H1 (cell line): ENCODE results near the gene COL17A1. TPM values are rescaled to one million over a fixed set of nuclear protein-coding genes. Genes with fewer than 3 reads are reported as not detected.

Source experiments
- CTCF ChIA-PET: fragments of 300-600 bp; sonication (Branson Sonifier 250); formaldehyde crosslinking; loops from one replicate; lab custom pipeline; 2021; ENCODE audit not compliant: partially characterized antibody; lab: Charles Lee
- POLR2A ChIA-PET: fragments of 300-600 bp; sonication (Branson Sonifier 250); formaldehyde crosslinking; loops from one replicate; lab custom pipeline; 2021; ENCODE audit warnings: inconsistent platforms; ENCODE audit not compliant: partially characterized antibody; lab: Charles Lee
- DNase-seq, 2 experiments: peaks; one replicate each; pipeline versions ENCODE4 v3.0.0 to v3.0.0-alpha.2; 2010 to 2022; ENCODE audit warnings: low spot score in 2 of 2, low read depth in 1 of 2, mixed read lengths in 1 of 2
- FAIRE-seq: peaks from 2 replicates; lab custom pipeline; 2011; peaks lifted over from hg19 to GRCh38; lab: Jason Lieb, UNC
- H2AFZ ChIP-seq: 2 replicates; pipeline ENCODE4 v1.8.1; 2012; ENCODE audit warnings: low read length, inconsistent platforms
- H2AK5ac ChIP-seq: 2 replicates; pipeline ENCODE4 v1.6.1; 2013; ENCODE audit warnings: low read depth, low read length
- H2BK120ac ChIP-seq: replicated peaks from 2 replicates; pipeline ENCODE3; 2013; ENCODE audit warnings: low read depth, low read length, inconsistent platforms
- H2BK12ac ChIP-seq: 2 replicates; pipeline ENCODE4 v1.6.1; 2013; ENCODE audit warnings: low read depth, low read length
- H2BK15ac ChIP-seq: 2 replicates; pipeline ENCODE4 v1.6.1; 2013; ENCODE audit warnings: low read length
- H2BK20ac ChIP-seq: 2 replicates; pipeline ENCODE4 v1.6.1; 2013; ENCODE audit warnings: low read length
- H2BK5ac ChIP-seq: 2 replicates; pipeline ENCODE4 v1.6.1; 2013; ENCODE audit warnings: low read depth, low read length
- H3K14ac ChIP-seq: 2 replicates; pipeline ENCODE4 v1.6.1; 2013; ENCODE audit warnings: inconsistent platforms; ENCODE audit not compliant: insufficient read length
- H3K18ac ChIP-seq: 2 replicates; pipeline ENCODE4 v1.6.1; 2013; ENCODE audit warnings: low read length; ENCODE audit errors: extremely low read depth
- H3K23ac ChIP-seq: 2 replicates; pipeline ENCODE4 v1.6.1; 2013; ENCODE audit warnings: inconsistent platforms; ENCODE audit not compliant: insufficient read length
- H3K23me2 ChIP-seq: 2 replicates; pipeline ENCODE4 v1.6.1; 2013; ENCODE audit warnings: low read depth, low read length
- H3K27ac ChIP-seq: 2 replicates; pipeline ENCODE4 v1.6.1; 2011; ENCODE audit warnings: low read depth, low read length, inconsistent platforms
- H3K27me3 ChIP-seq, 4 experiments: replicated peaks in 1 of 4; 1 replicate in 1 of 4; 2 replicates in 3 of 4; pipeline versions ENCODE4 v1.6.1 to v1.8.1; 2011 to 2013; ENCODE audit warnings: low read length in 3 of 4, mild to moderate bottlenecking in 3 of 4, inconsistent platforms in 2 of 4, mixed read lengths in 2 of 4, moderate library complexity in 1 of 4; ENCODE audit not compliant: control insufficient read depth in 3 of 4, insufficient read depth in 3 of 4; ENCODE audit errors: extremely low read depth in 1 of 4
- H3K36me3 ChIP-seq, 4 experiments: 2 replicates each; pipeline versions ENCODE4 v1.6.1 to v1.8.1; 2011 to 2013; ENCODE audit warnings: mild to moderate bottlenecking in 4 of 4, low read length in 3 of 4, moderate library complexity in 2 of 4, control low read depth in 1 of 4, inconsistent platforms in 1 of 4; ENCODE audit not compliant: insufficient read depth in 4 of 4, control insufficient read depth in 2 of 4
- H3K4ac ChIP-seq: replicated peaks from 2 replicates; pipeline ENCODE3; 2013; ENCODE audit warnings: low read length, low read depth, mixed read lengths, inconsistent platforms; ENCODE audit not compliant: insufficient read length
- H3K4me1 ChIP-seq, 4 experiments: replicated peaks in 1 of 4; 1 replicate in 1 of 4; 2 replicates in 3 of 4; pipeline versions ENCODE4 v1.6.1 to v1.8.1; 2011 to 2013; ENCODE audit warnings: low read length in 3 of 4, inconsistent platforms in 2 of 4, mixed read lengths in 1 of 4; ENCODE audit not compliant: insufficient read depth in 4 of 4, control insufficient read depth in 3 of 4
- H3K4me2 ChIP-seq, 2 experiments: 2 replicates each; pipeline versions ENCODE4 v1.6.1 to v1.8.1; 2011 to 2013; ENCODE audit warnings: low read depth in 2 of 2, low read length in 2 of 2, control low read depth in 1 of 2, inconsistent platforms in 1 of 2, mild to moderate bottlenecking in 1 of 2; ENCODE audit not compliant: insufficient read depth in 1 of 2
- H3K4me3 ChIP-seq, 4 experiments: fragments of 200-600, 300-600 bp in 1 of 4; sonication (generic), shearing (Covaris generic), sonication (Bioruptor Twin) in 1 of 4; 2 replicates each; pipeline versions ENCODE4 v1.5.1 to v1.8.1; 2011 to 2016; ENCODE audit warnings: low read length in 4 of 4, low read depth in 3 of 4, control low read depth in 2 of 4, inconsistent platforms in 2 of 4, mild to moderate bottlenecking in 2 of 4, mixed read lengths in 1 of 4, moderate library complexity in 1 of 4; ENCODE audit not compliant: insufficient read depth in 2 of 4; ENCODE audit errors: extremely low read depth in 1 of 4
- H3K56ac ChIP-seq: replicated peaks from 2 replicates; pipeline ENCODE3; 2013; ENCODE audit warnings: low read depth, mild to moderate bottlenecking, mixed read lengths, low read length, inconsistent platforms; ENCODE audit not compliant: insufficient read length
- H3K79me1 ChIP-seq: 2 replicates; pipeline ENCODE4 v1.6.1; 2013; ENCODE audit warnings: low read depth, low read length, control low read depth
- H3K79me2 ChIP-seq, 2 experiments: 2 replicates each; pipeline versions ENCODE4 v1.6.1 to v1.8.1; 2012 to 2013; ENCODE audit warnings: low read length in 2 of 2, mild to moderate bottlenecking in 2 of 2, inconsistent platforms in 1 of 2; ENCODE audit not compliant: insufficient read depth in 2 of 2, control insufficient read depth in 1 of 2
- H3K9ac ChIP-seq, 4 experiments: replicated peaks in 1 of 4; 1 replicate in 1 of 4; 2 replicates in 3 of 4; pipeline versions ENCODE4 v1.6.1 to v1.8.1; 2011 to 2013; ENCODE audit warnings: low read depth in 3 of 4, low read length in 3 of 4, control low read depth in 2 of 4, mild to moderate bottlenecking in 2 of 4, moderate library complexity in 2 of 4, inconsistent platforms in 1 of 4; ENCODE audit errors: extremely low read depth in 1 of 4
- H3K9me3 ChIP-seq, 2 experiments: 2 replicates each; pipeline versions ENCODE4 v1.6.1 to v1.8.1; 2012 to 2013; ENCODE audit warnings: mild to moderate bottlenecking in 2 of 2, moderate library complexity in 2 of 2, control low read depth in 1 of 2, inconsistent platforms in 1 of 2, low read depth in 1 of 2, low read length in 1 of 2, mixed read lengths in 1 of 2; ENCODE audit not compliant: insufficient read depth in 2 of 2
- H4K20me1 ChIP-seq, 2 experiments: replicated peaks in 1 of 2; 2 replicates each; pipeline versions ENCODE3 to v1.8.1; 2011 to 2013; ENCODE audit warnings: inconsistent platforms in 2 of 2, low read length in 2 of 2, mild to moderate bottlenecking in 1 of 2; ENCODE audit not compliant: insufficient read depth in 2 of 2, control insufficient read depth in 1 of 2
- H4K5ac ChIP-seq: 2 replicates; pipeline ENCODE4 v1.6.1; 2013; ENCODE audit warnings: low read length, low read depth, mixed read lengths, inconsistent platforms; ENCODE audit not compliant: insufficient read length
- H4K8ac ChIP-seq: 2 replicates; pipeline ENCODE4 v1.8.0; 2013; ENCODE audit warnings: mild to moderate bottlenecking, moderate library complexity, low read length, inconsistent platforms; ENCODE audit not compliant: insufficient read depth; ENCODE audit errors: extremely low read depth
- H4K91ac ChIP-seq: replicated peaks from 2 replicates; pipeline ENCODE3; 2013; ENCODE audit warnings: low read length, mixed read lengths, inconsistent platforms; ENCODE audit not compliant: insufficient read length
- BRCA1 ChIP-seq: IDR thresholded peaks from 2 replicates; pipeline ENCODE4 v1.6.1; 2012; ENCODE audit warnings: low read depth, low read length, improper control_type of control experiment
- CTBP2 ChIP-seq: IDR thresholded peaks from 2 replicates; pipeline ENCODE4 v1.7.0; 2011; ENCODE audit warnings: borderline replicate concordance, mild to moderate bottlenecking, moderate library complexity, mixed read lengths, low read length; ENCODE audit not compliant: insufficient read depth, insufficient read length
- EZH2 ChIP-seq: fragments of 200-600 bp; sonication (generic); IDR thresholded peaks from 2 replicates; pipeline ENCODE4 v1.7.1; 2012; ENCODE audit warnings: low read depth, mild to moderate bottlenecking, moderate library complexity, low read length, inconsistent platforms; ENCODE audit not compliant: severe bottlenecking
- HDAC6 ChIP-seq: IDR thresholded peaks from one replicate; pipeline ENCODE4 v1.7.1; 2012; ENCODE audit warnings: low read depth, mild to moderate bottlenecking, inconsistent platforms, low read length, moderate library complexity
- NRF1 ChIP-seq: IDR thresholded peaks from 2 replicates; pipeline ENCODE4 v1.6.1; 2011; ENCODE audit warnings: mild to moderate bottlenecking, low read depth, low read length, improper control_type of control experiment
- POLR2AphosphoS5 ChIP-seq: IDR thresholded peaks from 2 replicates; pipeline ENCODE4 v1.6.1; 2011; ENCODE audit warnings: low read depth, low read length
- RFX5 ChIP-seq: IDR thresholded peaks from 2 replicates; pipeline ENCODE4 v1.6.1; 2011; ENCODE audit warnings: low read depth, low read length, improper control_type of control experiment, borderline replicate concordance
- SAP30 ChIP-seq: fragments of 300-600 bp; sonication (generic); IDR thresholded peaks from 2 replicates; pipeline ENCODE4 v1.7.1; 2012; ENCODE audit warnings: low read length, moderate library complexity, mild to moderate bottlenecking, inconsistent platforms; ENCODE audit not compliant: insufficient read depth, insufficient replicate concordance
- SP1 ChIP-seq: IDR thresholded peaks from 2 replicates; pipeline ENCODE4 v1.6.1; 2011; ENCODE audit warnings: low read depth, low read length
- SUZ12 ChIP-seq: fragments of 200-600 bp; sonication (generic); IDR thresholded peaks from 2 replicates; pipeline ENCODE4 v1.6.1; 2012; ENCODE audit warnings: mild to moderate bottlenecking, inconsistent platforms, low read length, moderate library complexity, mixed read lengths
- WGBS, 2 experiments: shearing (Covaris generic) in 1 of 2; methylation state at CpG; one replicate each; pipeline versions ENCODE4 v1.1.6 to v1.1.7; 2013 to 2015; ENCODE audit warnings: low lambda C conversion rate in 2 of 2, mixed read lengths in 2 of 2, inconsistent platforms in 1 of 2, low coverage in 1 of 2, missing lambda C conversion rate in 1 of 2; ENCODE audit not compliant: insufficient replicate concordance in 2 of 2, insufficient coverage in 1 of 2, insufficient read length in 1 of 2; ENCODE audit errors: extremely low coverage in 1 of 2, missing lambda C conversion rate in 1 of 2; 5-methylcytosine and 5-hydroxymethylcytosine counted together
- polyA plus RNA-seq, 7 experiments: library from polyadenylated mRNA; depleted of rRNA in 3 of 7; stranded (reverse) in 5 of 7; unstranded in 2 of 7; fragments of >200 nt in 5 of 7; fragments of 200-250 nt in 2 of 7; gene quantifications; 1 replicate in 5 of 7; 2 replicates in 1 of 7; 4 replicates in 1 of 7; pipeline versions ENCODE4 v1.2.1 to v1.2.3, GENCODE V29; 2011 to 2013; ENCODE audit warnings: missing spikeins in 2 of 7, mixed read lengths in 2 of 7
- total RNA-seq: library from RNA; stranded (reverse); fragmentation: NEBNext Ultra II Directional; extraction: Animal tissue kit (Norgen Biotek cat#: 25700); gene quantifications from 2 replicates; pipeline ENCODE4 v1.2.1, GENCODE V29; 2021

The COL17A1 gene
- total and polyA plus RNA-seq, 2 of the 8 experiments (the other 6 are each of a cell fraction or from before 2014, with no cell fraction given): 0.35 to 0.37 TPM

- no peaks in the 10 kb centered on the region for H3K79me1 ChIP-seq
- no peaks in the 10 kb centered on the region for H3K79me2 ChIP-seq
- no peak overlapping the region for H2BK120ac ChIP-seq
- H3K27ac ChIP-seq: no peak overlapping the region
- H3K9me3 ChIP-seq: no peaks in the 10 kb centered on the region
- no peak overlapping the region for H2BK12ac ChIP-seq
- no peak overlapping the region for H4K91ac ChIP-seq
- no peak overlapping the region for H2BK20ac ChIP-seq
- H3K27me3 ChIP-seq: peaks cover 0 to 2% (median 0%) of the 10 kb centered on the region in 4 experiments; a peak in 1 of 7 replicates
- H4K20me1 ChIP-seq: no peaks in the 10 kb centered on the region
- no peak overlapping the region for H4K8ac ChIP-seq
- H3K4ac ChIP-seq: no peak overlapping the region
- ChIA-PET POLR2A (interaction anchor here (2.3 kb wide), 1 partner anchor 9 kb away, joined by 17 read pairs; the partner anchor contains the start of gene SFR1), CTCF (interaction anchor here (0.8 to 2.9 kb wide), 4 partner anchors 8 to 60 kb away, joined by 3 to 13 read pairs (median 8); partner anchors contain the start of gene SFR1)
- no peaks in the 10 kb centered on the region; a peak in 2 of 7 replicates for H3K4me1 ChIP-seq
- no peak overlapping the region for H3K9ac ChIP-seq
- no peak overlapping the region for H3K23ac ChIP-seq
- WGBS, 2 experiments: 86% methylated on average over 3 of the region's 3 CpGs; no CpG with 5 or more reads in 1 of the 2 experiments
- H3K18ac ChIP-seq: no peak overlapping the region
- TF ChIP-seq SP1: no peak
- no peak for TF ChIP-seq EZH2
- no peak for TF ChIP-seq NRF1
- no peak for TF ChIP-seq POLR2AphosphoS5
- no peak for TF ChIP-seq HDAC6
- no peak for TF ChIP-seq RFX5
- no peak for TF ChIP-seq SUZ12
- TF ChIP-seq CTBP2: no peak
- no peak for TF ChIP-seq SAP30
- no peak for TF ChIP-seq BRCA1
- H3K36me3 ChIP-seq: no peaks in the 10 kb centered on the region; a peak in 1 of 8 replicates
- no peaks in the 10 kb centered on the region for H3K23me2 ChIP-seq
- H3K14ac ChIP-seq: no peak overlapping the region
- no peak overlapping the region for H2AFZ ChIP-seq
- no peak overlapping the region for H2BK5ac ChIP-seq
- DNase-seq: no peak
- H2BK15ac ChIP-seq: no peak overlapping the region
- no peak overlapping the region for H3K4me3 ChIP-seq
- H3K56ac ChIP-seq: no peak overlapping the region
- no peak for FAIRE-seq
- H2AK5ac ChIP-seq: no peak overlapping the region
- no peak overlapping the region for H3K4me2 ChIP-seq
- no peak overlapping the region for H4K5ac ChIP-seq
These were observed 44.4 kb upstream of the COL17A1 start for GRCh38 chr10:104130041-104130440.
